CD4-positive, alpha-beta T cell treated with Interleukin-21 for 1 hour (primary cell): Measurements from ENCODE around the gene ZNF687.
"Not testable (repeated sequence)": the region's sequence is repeated elsewhere in the genome, so short reads cannot be mapped to it uniquely, and the experiment has no call there.

ENCODE experiments used
- DNase-seq: peaks from one replicate; pipeline ENCODE4 v3.0.0-alpha.2; 2020

Gene ZNF687

GRCh38 chr1:151281969-151282882 lies at the start of gene ZNF687:
Gene ZNF687, plus strand, starts transcription at chr1:151282299. Its CDS starts 3,993 bp downstream, at chr1:151286292.
- peak; percentile 100 for DNase-seq

DNA sequence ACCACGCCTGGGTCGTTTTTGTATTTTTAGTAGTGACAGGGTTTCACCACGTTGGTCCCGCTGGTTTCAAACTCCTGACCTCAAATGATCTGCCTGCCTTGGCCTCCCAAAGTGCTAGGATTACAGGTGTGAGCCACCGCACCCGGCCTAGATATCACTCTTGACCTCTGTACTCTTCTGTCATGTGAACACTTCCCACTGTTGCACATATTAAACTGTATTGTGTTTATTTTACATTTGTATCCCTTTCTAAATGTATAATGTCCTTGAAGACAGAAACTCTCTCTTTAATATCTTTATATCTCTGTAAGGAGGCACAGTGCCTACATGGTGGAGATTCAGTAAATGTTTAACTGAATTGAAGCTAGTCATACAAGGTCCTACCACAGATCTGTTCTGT lies 46.9 kb upstream of the ZNF687 start:
- no peak for DNase-seq

DNA sequence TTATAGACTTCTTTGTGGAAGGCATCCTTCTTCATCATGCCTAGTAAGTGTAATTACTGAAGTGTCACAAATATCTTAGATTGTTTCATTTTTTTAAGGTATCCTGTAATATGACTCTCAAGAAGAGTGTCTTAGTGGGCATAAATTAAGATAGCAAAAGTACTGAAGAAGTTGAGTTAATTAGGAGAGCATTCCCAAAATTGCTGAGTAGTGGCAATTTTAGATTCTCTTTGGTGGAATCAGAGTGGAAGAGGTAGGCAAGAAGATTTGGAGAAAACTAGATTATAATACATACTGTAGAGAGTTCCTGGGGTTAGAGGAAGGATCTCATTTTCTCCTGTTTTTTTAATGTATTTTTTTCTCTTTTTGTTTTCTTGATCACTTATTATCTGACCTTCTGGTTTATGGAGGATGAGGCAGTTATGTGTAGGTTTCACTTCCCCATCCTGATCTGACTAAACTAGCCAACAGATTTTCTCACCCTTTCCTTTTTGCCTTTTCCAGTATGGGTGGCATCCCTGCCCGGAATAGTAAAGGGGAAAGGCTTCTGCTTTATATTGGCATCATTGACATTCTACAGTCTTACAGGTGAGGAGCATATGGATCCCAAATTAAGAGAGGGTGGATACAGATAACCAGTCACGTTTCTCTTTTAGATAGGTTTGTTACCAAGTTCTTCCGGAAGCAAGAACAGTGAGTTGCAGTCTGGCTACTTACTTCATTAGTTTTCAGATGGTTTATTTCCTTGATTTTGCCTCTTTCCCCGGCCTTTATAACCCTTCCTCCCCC lies 44.2 kb upstream of the ZNF687 start:
- DNase-seq: no peak

- DNase-seq: no peak
These were observed 43.7 kb upstream of the ZNF687 start for GRCh38 chr1:151238467-151238739.

DNA sequence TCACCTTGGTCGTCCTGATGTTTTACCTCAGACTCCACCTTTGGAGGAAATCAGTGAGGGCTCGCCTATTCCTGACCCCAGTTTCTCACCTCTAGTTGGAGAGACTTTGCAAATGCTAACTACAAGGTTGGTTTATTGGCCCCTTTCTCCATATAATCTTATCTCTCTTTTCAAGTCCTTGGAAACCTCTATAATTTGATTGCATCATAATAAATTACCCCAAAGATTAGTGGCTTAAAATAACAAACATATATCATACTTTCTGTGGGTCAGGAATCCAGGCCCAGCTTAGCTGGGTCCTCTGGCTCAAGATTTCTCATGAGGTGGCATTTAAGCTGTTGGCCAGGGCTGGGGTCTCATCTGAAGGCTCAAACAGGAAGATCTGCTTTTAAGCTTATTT lies 39.7 kb upstream of the ZNF687 start:
- DNase-seq: no peak

DNA sequence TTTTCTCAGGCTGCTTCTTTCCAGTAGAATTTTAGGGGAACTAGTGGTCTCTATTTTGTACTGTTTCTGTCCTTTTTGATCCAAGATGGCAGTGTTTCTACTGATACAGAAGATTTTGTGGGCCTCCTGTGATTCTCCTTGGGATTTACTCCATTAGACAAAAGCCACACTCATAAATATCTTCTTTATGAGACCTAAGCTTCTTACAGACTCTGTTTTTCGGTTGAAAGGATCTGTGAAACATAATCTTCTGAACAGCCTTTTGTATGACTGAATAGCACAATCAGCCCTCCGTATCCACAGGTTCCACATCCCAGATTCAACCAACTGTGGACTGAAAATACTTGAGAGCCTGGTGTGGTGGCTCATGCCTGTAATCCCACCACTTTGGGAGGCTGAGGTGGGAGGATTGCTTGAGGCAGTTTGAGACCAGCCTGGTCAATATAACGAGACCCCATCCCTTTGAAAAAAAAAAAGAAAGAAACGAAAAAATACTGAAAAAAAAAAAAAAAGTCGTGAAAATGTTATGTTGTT lies 38.3 kb upstream of the ZNF687 start:
- DNase-seq: no peak

DNA sequence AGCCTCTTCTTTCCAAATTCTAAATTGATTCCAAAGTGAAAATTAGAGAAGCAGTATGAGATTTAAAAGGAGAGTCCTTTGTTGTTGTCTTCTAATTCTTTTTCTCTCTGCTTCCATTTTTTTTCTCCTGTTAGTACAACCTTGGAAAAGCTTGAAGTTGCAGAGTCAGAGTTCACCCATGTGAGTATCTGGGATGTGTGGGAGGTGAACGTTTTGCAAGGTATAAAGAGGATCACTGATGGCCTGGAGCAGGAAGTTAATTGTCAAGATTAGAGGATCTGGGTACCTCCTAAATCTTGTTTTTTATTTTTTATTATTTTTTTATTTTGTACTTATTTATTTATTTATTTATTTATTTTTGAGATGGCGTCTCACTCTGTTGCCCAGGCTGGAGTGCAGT lies 35.3 kb upstream of the ZNF687 start:
- DNase-seq: no peak

GRCh38 chr1:151251656-151252470 lies 30.2 kb upstream of the ZNF687 start:
- DNase-seq: peak; percentile 80

DNA sequence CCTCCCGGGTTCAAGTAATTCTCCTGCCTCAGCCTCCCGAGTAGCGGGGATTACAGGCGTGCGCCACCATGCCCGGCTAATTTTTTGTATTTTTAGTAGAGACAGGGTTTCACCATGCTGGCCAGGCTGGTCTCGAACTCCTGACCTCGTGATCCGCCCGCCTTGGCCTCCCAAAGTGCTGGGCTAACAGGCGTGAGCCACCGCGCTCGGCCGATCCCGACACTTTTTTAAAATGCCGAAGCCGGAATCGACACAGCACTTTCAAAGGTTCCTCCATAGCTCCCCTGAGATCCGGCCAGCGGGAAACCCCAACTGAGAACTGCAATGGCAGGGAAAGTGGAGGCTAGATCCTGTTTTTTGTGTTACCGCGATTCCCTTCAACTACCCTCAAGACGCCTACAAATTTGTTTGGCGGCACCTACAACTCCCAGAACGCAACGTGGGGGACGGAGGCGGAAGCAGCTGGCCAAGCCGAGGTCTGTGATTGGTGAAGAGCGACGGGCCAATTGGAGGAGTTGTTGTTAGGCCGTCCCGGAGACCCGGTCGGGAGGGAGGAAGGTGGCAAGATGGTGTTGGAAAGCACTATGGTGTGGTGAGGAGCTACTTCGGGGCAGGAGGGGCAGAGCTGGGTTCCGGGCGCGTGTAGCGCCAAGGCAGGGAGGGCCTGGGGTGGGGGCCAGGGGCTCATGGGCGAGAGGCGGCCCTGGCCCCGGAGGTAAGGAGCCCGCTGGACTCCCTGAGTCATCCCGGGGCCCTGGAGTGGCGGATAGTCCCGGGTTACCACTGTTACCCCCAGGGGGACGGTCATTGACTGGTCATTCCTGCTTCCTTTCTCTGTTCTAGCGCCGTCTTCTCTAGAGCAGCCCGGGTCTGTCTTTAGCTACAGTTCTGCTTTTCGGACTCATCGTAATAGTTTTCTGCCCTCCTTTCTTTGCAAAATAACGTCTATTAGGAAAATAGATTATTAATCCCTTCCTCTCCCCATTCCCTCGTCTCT lies 27.6 kb upstream of the ZNF687 start, which contains the start of gene PSMD4:
Gene PSMD4 (plus strand): TSS at position 518 of the 997 bp plus-strand sequence. CDS start 49 bp downstream, at position 567.
- DNase-seq: peak; percentile 96

- no peak for DNase-seq
These were observed 26.7 kb upstream of the ZNF687 start for GRCh38 chr1:151255381-151255780.

DNA sequence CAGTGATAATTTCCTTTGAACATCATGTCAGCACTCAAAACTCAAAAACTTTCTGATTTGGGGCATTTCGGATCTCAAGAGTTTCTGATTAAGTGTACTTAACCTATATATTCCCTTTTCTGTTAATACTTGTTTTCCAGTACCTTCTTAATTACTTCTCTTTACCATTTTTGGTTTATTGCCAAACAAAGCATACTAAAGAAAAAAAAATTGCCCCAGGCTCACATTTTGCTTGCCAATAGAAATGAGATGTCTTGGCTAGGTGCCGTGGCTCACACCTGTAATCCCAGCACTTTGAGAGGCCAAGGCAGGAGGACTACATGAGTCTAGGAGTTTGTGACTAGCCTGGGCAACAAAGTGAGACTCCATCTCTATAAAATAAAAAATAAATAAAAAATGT lies 22.7 kb upstream of the ZNF687 start:
- DNase-seq: no peak

DNA sequence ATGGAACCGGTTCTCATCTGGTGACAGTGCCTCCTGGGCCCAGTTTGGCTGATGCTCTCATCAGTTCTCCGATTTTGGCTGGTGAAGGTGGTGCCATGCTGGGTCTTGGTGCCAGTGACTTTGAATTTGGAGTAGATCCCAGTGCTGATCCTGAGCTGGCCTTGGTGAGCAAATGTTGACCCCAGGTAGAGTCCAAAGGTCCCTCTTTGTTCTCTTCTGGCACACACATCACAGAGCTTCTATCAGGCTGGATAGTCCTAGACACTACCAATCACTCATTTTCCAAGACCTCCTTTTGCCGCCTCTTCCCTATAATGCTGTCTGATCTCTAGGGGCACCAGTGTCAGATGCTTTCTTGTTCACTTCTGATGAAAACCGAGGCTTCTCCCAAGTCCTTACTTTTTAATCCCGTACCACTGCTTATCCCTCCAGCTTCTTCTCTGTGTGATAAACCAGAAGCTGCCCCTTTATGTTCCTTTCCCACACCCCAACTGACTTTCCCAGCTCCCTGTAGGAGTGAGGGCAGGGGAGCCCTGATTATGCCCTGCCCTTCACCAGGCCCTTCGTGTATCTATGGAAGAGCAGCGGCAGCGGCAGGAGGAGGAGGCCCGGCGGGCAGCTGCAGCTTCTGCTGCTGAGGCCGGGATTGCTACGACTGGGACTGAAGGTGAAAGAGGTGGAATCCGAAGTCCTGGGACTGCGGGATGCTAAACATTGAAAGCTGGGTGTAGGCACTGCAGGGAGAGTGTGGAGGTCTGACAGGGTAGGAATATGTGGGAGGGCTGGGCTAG lies 16.5 kb upstream of the ZNF687 start:
- no peak for DNase-seq

- DNase-seq: no peak
These were observed 15.8 kb upstream of the ZNF687 start for GRCh38 chr1:151266315-151266714.

- DNase-seq: no peak
These were observed 15.3 kb upstream of the ZNF687 start for GRCh38 chr1:151266821-151267220.

DNA sequence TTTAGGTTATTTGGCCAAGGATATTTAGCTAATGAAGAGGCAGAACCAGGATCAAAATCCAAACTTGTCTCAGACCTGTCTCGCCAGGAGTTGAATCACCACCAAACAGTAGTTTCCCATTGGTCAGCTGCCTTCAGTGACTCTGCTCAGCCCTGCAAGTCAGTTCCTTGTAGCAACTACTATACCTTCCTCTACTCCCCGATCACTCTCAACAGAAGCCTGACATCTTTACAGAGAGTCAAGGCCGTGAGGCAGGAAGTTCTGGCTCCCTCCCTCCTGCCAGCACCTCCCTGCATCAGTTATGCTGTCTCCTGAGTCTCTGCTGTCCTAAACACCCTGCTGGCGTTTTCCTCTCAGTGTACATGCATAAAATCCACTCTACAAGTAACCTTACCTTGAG lies 14.3 kb upstream of the ZNF687 start:
- no peak for DNase-seq

GRCh38 chr1:151273924-151274466 lies 8.1 kb upstream of the ZNF687 start:
- no peak for DNase-seq

GRCh38 chr1:151275341-151275740 lies 6.8 kb upstream of the ZNF687 start:
- DNase-seq: not testable (repeated sequence)

- peak; percentile 14 for DNase-seq
These were observed 4.8 kb upstream of the ZNF687 start for GRCh38 chr1:151277249-151277648.

DNA sequence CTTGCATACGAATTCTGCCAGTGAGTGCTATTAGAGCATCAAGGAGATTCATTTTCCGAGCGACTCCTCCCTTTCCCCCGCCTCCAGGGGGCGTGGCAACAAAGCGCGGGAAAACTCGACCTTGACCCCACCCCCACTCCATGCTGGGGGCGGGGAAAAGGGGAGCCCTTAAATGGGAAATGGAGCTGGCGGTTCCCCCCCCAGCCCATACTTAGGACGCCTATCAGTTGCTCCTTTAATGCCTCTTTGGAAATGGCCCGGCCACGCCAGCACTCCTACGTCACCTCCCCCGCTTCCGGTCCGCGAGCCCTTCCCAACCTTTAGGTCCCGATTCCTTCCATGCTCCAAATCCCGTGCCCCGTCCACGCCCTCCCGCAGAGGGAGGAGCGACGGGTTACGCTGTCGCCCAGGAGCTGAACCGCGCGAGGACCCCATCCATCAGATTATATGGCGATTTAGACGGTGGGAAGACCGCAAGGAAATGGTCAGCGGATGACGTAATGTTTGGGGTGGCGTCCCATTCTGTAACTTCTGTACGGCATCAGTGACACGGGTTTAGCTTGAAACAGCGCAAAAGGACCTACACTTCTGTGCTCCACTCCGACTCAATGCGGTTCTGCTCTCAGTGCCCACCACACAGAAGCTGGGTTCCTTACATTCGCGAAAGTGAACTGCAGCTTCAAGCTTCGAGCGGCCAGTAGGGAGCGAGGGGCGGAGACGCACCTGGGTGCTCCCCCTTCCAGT lies 702 bp upstream of the ZNF687 start:
- peak; percentile 97 for DNase-seq
